ENCODE results near the gene MT3.

The MT3 gene

DNA sequence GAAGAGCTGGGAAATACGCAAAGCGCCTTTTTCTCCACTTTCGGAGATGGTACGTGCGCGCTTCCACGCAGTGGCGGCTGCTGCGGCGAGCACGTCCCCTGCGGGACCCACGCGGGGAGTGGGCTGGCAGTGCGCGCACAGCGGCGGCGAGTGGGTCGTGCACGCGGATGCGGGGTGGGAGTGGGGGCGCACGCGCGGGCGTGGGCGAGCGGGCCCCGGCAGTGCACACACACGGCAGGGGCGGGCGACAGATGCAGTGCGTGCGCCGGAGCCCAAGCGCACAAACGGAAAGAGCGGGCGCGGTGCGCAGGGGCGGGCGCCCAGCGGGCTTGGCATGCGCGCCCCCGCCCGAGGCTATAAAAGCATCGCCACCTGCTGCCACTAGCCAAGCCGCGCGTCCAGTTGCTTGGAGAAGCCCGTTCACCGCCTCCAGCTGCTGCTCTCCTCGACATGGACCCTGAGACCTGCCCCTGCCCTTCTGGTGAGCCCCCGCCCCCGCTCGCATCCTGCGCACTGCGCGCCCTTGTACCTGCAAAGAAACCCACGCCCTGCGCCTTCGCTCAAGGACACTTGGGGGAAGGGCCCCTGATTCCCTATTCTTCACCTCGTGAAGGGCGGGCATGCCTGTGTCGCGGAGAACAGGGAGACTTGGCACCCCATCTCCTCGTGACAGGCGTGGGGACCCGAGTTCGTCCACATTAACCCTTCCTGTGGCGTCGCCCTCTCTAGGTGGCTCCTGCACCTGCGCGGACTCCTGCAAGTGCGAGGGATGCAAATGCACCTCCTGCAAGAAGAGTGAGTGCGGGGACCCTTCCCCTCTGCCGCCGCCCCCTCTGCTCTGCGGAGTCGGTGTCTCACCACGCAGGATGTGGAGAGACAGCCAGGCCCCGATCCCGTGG is at the start of gene MT3:
Gene MT3, plus strand, starts transcription at position 388 of the 899 bp plus-strand sequence. Its CDS starts 63 bp downstream, at position 451.
- H3K9ac ChIP-seq (ENCODE audit: low read length), result no peak within 1 kb of the TSS
- H3K4me3 ChIP-seq (ENCODE audit: low read length), result no peak within 1 kb of the TSS
- H3K27me3 ChIP-seq (ENCODE audit: control insufficient read depth, insufficient read depth, low read length), result peaks cover 27% of the 10 kb centered on the region

DNA sequence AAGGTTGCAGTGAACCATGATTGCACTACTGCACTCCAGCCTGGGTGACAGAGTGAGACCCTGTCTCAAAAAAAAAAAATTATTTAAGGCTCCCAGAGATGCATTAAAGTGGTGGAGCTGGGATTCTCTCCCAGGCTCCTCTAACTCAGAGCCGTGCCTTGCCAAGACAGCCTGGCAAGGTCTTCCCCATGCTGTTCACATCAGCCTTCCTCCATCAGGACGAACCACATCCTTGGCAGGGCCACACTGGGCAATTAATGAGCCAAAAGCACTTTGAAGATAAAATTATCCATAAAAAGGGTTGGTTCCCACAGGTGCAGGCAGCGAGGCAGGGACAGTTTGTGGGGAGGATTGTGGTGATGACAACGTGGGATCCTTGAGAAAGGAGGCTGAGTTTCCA is 49.7 kb upstream of the MT3 start:
- no peak overlapping the region for H3K9ac ChIP-seq (ENCODE audit: low read length)
- H3K4me3 ChIP-seq (ENCODE audit: low read length), result no peak overlapping the region
- H3K9me3 ChIP-seq (ENCODE audit: control insufficient read depth, low read length), result no peaks in the 10 kb centered on the region
- H3K36me3 ChIP-seq (ENCODE audit: control insufficient read depth, insufficient read depth, low read length), result no peaks in the 10 kb centered on the region
- peaks cover 4% of the 10 kb centered on the region for H3K27me3 ChIP-seq (ENCODE audit: control insufficient read depth, insufficient read depth, low read length)
- no peaks in the 10 kb centered on the region for H3K4me1 ChIP-seq (ENCODE audit: control insufficient read depth, insufficient read depth, low read length)

More for the DNA sequence above, at the start of gene MT3:
- Histone ChIP-seq H3K9me3 (ENCODE audit: control insufficient read depth, low read length) (no peaks in the 10 kb centered on the region), H3K36me3 (ENCODE audit: control insufficient read depth, insufficient read depth, low read length) (no peaks in the 10 kb centered on the region), H3K4me1 (ENCODE audit: control insufficient read depth, insufficient read depth, low read length) (peaks cover 9% of the 10 kb centered on the region)

DNA sequence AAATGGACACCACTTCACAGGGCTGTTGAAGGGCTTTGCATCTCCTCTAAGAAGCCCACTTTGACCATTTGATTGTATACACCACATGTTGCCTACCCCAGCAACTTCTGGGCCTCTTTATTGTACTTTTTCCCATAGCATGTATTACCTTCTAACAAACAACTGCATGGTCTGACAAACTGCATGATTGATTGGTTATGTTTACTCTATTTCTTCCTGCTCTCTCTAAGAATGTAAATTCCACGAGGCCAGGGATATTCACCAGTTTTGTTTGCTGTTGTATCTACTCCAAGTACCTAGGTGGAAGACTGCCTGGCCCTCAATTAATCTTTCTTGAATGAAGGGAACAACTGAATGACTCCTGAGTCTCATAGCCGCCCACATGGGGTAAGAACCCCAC is 47.3 kb upstream of the MT3 start:
- Histone ChIP-seq H3K9me3 (ENCODE audit: control insufficient read depth, low read length) (no peaks in the 10 kb centered on the region), H3K4me3 (ENCODE audit: low read length) (no peak overlapping the region), H3K9ac (ENCODE audit: low read length) (no peak overlapping the region), H3K4me1 (ENCODE audit: control insufficient read depth, insufficient read depth, low read length) (no peaks in the 10 kb centered on the region), H3K36me3 (ENCODE audit: control insufficient read depth, insufficient read depth, low read length) (no peaks in the 10 kb centered on the region), H3K27me3 (ENCODE audit: control insufficient read depth, insufficient read depth, low read length) (no peaks in the 10 kb centered on the region)

DNA sequence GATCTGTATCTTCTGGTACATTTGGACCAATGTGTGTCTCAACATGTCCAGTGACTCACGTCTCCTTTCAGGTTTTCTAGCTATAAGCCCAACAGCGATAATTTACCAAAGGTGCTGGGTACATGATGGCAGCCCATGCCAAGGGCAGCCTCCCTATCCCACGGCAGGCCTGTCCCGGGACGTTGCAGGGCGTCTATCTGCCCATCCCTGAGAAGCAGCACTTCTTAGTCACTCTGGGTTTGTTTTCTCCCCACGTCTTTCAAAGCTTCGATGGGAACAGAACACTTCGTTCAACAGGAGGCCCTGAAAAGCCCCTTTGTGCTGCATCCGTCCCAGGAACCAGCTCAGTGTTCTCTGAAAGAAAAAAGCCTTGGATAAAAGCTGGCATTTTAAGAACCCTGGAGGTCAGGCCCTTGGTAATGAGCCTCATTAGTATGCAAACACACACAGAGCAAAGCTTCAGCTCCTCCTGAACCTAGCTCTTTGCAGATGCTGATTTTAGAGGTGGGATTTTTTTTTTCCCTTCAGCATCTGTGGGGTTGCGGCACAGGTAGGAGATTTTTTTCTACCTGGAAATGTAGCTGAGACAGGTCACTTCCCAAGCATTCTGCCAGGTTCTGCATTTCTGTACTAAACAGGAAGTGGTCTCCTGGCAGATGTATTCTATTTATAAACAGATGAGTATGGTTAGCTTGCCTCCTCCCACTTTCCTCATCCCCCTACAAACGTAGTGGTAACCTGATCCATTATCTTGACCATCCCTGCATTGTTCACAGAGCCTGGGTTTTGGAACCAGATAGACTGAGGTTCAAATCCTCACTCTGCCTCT is 42.0 kb upstream of the MT3 start:
- Histone ChIP-seq H3K9ac (ENCODE audit: low read length) (no peak overlapping the region), H3K27me3 (ENCODE audit: control insufficient read depth, insufficient read depth, low read length) (no peaks in the 10 kb centered on the region), H3K36me3 (ENCODE audit: control insufficient read depth, insufficient read depth, low read length) (no peaks in the 10 kb centered on the region), H3K4me1 (ENCODE audit: control insufficient read depth, insufficient read depth, low read length) (no peaks in the 10 kb centered on the region), H3K4me3 (ENCODE audit: low read length) (no peak overlapping the region), H3K9me3 (ENCODE audit: control insufficient read depth, low read length) (no peaks in the 10 kb centered on the region)

DNA sequence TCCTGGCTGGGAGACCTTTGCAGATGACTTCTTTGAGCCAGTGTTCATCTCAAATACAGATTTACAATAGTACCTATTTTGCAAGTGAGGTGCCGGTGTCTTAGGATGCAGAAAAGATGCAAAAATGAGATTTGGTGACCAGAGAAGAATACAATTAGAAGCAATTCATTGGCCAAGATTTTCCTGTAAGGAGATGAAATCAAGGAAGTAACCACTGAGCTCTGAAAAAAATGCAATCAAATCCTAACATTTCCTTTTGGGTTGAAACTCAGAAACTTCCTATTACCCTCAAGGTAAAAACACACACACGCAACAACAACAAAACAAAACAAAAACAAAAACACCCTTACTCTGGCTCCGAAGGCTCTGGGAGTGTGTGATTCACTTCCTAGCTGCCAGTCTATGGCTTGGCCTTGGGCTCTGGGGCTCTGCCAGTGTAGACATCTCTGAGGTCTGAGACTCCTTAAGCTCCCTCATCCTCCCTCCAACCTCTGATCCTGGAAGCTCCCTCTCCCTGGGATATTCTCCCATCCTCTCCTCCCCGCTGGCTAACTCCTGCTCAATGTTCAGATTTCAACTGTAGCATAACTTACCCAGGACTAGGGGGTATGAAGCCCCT is 41.3 kb upstream of the MT3 start:
- no peaks in the 10 kb centered on the region for H3K4me1 ChIP-seq (ENCODE audit: control insufficient read depth, insufficient read depth, low read length)
- no peaks in the 10 kb centered on the region for H3K9me3 ChIP-seq (ENCODE audit: control insufficient read depth, low read length)
- H3K27me3 ChIP-seq (ENCODE audit: control insufficient read depth, insufficient read depth, low read length), result no peaks in the 10 kb centered on the region
- no peak overlapping the region for H3K4me3 ChIP-seq (ENCODE audit: low read length)
- no peak overlapping the region for H3K9ac ChIP-seq (ENCODE audit: low read length)
- no peaks in the 10 kb centered on the region for H3K36me3 ChIP-seq (ENCODE audit: control insufficient read depth, insufficient read depth, low read length)

DNA sequence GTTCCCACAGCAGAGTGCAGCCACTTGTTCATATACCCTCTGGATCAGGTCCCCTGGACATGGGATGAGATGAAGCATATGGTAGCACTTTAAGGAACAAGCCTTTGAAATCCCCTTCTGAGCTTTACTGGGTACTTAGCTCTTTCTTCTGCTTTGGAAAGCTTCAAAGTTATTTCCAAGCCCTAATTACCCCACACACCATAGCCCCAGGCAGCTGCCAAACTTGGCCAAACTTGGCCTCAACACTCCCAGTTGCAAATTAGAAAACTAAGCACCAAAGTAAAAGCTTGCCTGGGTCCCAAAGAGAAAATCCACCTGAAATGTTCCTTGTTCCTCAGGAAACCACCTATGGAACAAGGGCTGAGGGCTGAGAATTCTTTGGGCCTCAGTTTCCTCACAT is 40.2 kb upstream of the MT3 start:
- Histone ChIP-seq H3K27me3 (ENCODE audit: control insufficient read depth, insufficient read depth, low read length) (no peaks in the 10 kb centered on the region), H3K36me3 (ENCODE audit: control insufficient read depth, insufficient read depth, low read length) (no peaks in the 10 kb centered on the region), H3K9me3 (ENCODE audit: control insufficient read depth, low read length) (no peaks in the 10 kb centered on the region), H3K4me1 (ENCODE audit: control insufficient read depth, insufficient read depth, low read length) (no peaks in the 10 kb centered on the region), H3K9ac (ENCODE audit: low read length) (no peak overlapping the region), H3K4me3 (ENCODE audit: low read length) (no peak overlapping the region)

DNA sequence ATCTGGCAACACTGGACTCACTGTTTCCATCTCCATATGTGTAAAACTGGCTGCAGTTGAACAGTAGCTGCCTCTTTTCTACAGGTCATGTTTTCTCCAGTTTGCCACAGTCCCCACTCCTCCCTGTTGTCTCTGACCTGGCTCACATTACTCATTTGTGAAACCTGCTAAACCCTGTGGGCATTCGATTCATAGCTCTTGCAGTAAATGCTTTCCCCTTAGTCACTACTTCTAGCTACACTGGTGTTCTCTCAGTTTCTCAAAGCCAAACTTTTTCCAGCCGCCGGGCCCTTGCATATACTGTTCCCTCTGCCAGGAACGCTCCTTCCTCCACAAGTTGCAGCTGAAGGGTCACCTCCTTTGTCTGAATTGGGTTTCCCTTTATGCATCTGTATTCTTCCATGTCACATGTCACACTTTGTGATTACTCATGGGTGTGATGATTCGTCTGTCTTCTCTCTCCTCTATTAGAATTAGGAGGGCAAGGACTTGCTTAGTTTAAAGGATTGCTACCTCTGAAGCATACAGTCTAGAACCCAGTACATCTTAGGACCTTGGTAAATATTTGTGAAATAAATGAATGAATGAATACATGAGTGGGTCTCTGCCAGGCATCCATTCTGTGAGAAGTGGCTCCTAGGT is 39.5 kb upstream of the MT3 start:
- no peaks in the 10 kb centered on the region for H3K4me1 ChIP-seq (ENCODE audit: control insufficient read depth, insufficient read depth, low read length)
- no peak overlapping the region for H3K9ac ChIP-seq (ENCODE audit: low read length)
- no peaks in the 10 kb centered on the region for H3K36me3 ChIP-seq (ENCODE audit: control insufficient read depth, insufficient read depth, low read length)
- no peaks in the 10 kb centered on the region for H3K9me3 ChIP-seq (ENCODE audit: control insufficient read depth, low read length)
- H3K27me3 ChIP-seq (ENCODE audit: control insufficient read depth, insufficient read depth, low read length), result no peaks in the 10 kb centered on the region
- no peak overlapping the region for H3K4me3 ChIP-seq (ENCODE audit: low read length)

DNA sequence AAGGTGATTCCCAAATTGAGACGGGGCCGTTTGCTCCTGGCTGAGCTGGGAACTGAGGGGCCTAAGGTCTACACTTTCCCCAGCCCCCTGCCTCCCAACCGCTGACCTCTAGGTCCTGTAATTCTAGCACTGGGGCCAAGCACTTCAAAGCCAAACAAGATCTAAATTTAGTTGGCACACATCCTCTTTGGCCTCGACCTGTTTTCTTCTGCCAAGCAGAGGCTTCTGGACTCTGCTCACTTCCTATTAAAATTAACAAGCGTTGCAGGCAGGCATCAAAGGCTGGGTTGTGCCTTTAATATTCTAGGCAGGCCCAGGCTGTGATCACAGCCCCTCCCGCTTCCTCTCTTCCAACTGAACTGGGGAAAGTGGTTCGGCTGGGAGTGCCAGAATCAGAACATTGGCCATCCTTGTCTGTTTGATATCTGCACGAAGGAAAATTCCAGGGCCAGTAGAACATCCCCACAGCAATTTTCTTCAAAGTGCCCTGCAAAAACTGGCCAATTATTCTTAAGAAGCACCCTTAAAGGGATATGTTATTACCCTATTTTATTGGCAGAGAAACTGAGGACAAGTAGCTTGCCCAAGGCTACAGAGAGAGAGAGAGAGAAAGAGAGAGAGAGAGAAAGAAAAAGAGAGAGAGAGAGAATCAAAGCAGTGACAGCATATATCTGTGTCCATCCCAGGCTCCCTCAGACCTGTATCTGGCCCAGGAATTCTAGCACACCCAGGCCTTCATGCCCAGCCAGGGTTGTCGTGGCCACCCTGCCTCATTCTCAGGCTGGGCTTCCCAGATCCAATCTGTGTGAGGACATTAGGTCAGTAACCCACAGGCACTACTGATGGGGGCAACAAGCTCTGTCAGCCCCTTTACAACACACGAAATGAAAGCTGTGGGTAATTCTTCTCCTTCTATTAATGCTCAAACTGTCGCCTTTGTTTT is 37.3 kb upstream of the MT3 start:
- no peak overlapping the region for H3K4me3 ChIP-seq (ENCODE audit: low read length)
- H3K9ac ChIP-seq (ENCODE audit: low read length), result no peak overlapping the region
- H3K36me3 ChIP-seq (ENCODE audit: control insufficient read depth, insufficient read depth, low read length), result no peaks in the 10 kb centered on the region
- H3K4me1 ChIP-seq (ENCODE audit: control insufficient read depth, insufficient read depth, low read length), result no peaks in the 10 kb centered on the region
- H3K9me3 ChIP-seq (ENCODE audit: control insufficient read depth, low read length), result no peaks in the 10 kb centered on the region
- no peaks in the 10 kb centered on the region for H3K27me3 ChIP-seq (ENCODE audit: control insufficient read depth, insufficient read depth, low read length)

DNA sequence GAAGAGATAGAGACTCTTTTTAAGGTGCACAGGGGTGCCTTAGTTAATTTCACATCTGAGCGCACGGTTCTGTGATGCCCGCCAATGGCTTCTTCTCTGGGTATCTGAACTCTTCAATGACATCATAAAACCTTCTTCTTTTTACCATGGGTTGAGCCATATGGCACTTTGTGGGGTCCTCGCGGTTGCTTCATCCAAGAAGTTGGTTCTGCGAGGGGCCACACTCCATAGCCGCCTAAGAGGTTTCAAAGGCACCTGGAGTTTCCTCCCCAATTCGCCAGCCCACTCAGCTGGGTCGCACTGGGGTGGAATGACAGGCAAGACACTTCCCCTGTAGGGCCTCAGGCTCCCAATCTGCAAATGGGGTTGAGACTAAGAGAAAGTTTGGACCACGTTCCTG is 34.9 kb upstream of the MT3 start:
- H3K9me3 ChIP-seq (ENCODE audit: control insufficient read depth, low read length), result no peaks in the 10 kb centered on the region
- H3K27me3 ChIP-seq (ENCODE audit: control insufficient read depth, insufficient read depth, low read length), result no peaks in the 10 kb centered on the region
- no peaks in the 10 kb centered on the region for H3K4me1 ChIP-seq (ENCODE audit: control insufficient read depth, insufficient read depth, low read length)
- no peaks in the 10 kb centered on the region for H3K36me3 ChIP-seq (ENCODE audit: control insufficient read depth, insufficient read depth, low read length)
- H3K9ac ChIP-seq (ENCODE audit: low read length), result no peak overlapping the region
- H3K4me3 ChIP-seq (ENCODE audit: low read length), result no peak overlapping the region

DNA sequence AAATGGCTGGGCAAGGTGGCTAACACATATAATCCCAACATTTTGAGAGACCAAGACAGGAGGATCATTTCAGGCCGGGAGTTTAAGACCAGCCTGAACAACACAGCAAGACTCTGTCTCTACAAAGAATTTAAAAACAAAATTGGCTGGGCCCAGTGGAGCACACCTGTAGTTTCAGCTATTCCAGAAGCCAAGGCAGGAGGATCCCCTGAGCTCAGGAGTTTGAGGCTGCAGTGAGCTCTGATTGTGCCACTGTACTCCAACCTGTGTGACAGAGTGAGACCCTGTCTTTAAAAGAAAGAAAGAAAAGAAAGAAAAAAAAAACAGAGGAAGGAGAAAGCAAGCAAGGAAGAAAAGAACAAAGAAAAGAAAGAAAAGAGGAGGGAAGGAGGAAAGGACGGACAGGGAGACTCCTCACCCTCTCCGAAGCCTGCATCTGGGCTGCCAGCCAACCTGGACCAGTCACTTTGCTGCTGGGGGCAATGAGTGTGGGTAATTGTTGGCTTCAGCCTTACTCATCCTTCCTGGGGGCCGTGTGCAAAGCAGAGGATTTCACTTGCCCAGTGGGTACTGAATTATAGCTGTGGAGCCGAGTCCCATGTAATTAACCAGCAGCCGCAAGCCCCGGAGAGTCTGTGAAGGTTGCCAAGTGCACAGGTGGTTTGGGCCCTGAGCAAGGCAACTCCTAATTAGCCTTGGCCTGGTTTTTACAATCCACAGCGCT is 31.1 kb upstream of the MT3 start:
- Histone ChIP-seq H3K9me3 (ENCODE audit: control insufficient read depth, low read length) (no peaks in the 10 kb centered on the region), H3K27me3 (ENCODE audit: control insufficient read depth, insufficient read depth, low read length) (no peaks in the 10 kb centered on the region), H3K4me3 (ENCODE audit: low read length) (no peak overlapping the region), H3K9ac (ENCODE audit: low read length) (no peak overlapping the region), H3K4me1 (ENCODE audit: control insufficient read depth, insufficient read depth, low read length) (no peaks in the 10 kb centered on the region), H3K36me3 (ENCODE audit: control insufficient read depth, insufficient read depth, low read length) (no peaks in the 10 kb centered on the region)
